Memory B cell (primary cell): ENCODE data around the gene EXOSC3.
A peak's percentile ranks its signal among the peaks of the same experiment; 100 is the strongest.
"Not testable (repeated sequence)": the region's sequence is repeated elsewhere in the genome, so short reads cannot be mapped to it uniquely, and the experiment has no call there.

ENCODE experiments used
- ATAC-seq: fragments of 150-1000 bp; cut with Tn5 transposase; 2 replicates; pipeline ENCODE4 v1.10.0; 2021; ENCODE audit warnings: low read depth, mild to moderate bottlenecking, moderate library complexity
- DNase-seq, 2 donors: peaks; one replicate each; pipeline ENCODE4 v3.0.0; 2022; ENCODE audit warnings: low spot score in 2 of 2
- H3K27ac Mint-ChIP-seq: one replicate; pipeline ENCODE4 v1.8.0; 2022; ENCODE audit warnings: mild to moderate bottlenecking, moderate library complexity, mixed read lengths
- H3K27me3 Mint-ChIP-seq: one replicate; pipeline ENCODE4 v1.8.0; 2022; ENCODE audit warnings: mixed read lengths
- H3K36me3 Mint-ChIP-seq: one replicate; pipeline ENCODE4 v1.8.0; 2022; ENCODE audit warnings: mild to moderate bottlenecking, mixed read lengths
- H3K4me1 Mint-ChIP-seq: one replicate; pipeline ENCODE4 v1.8.0; 2022; ENCODE audit warnings: mixed read lengths
- H3K4me3 Mint-ChIP-seq: one replicate; pipeline ENCODE4 v1.8.0; 2022; ENCODE audit warnings: mild to moderate bottlenecking, moderate library complexity, mixed read lengths
- H3K9me3 Mint-ChIP-seq: one replicate; pipeline ENCODE4 v1.8.0; 2022; ENCODE audit warnings: mixed read lengths

Gene EXOSC3

DNA sequence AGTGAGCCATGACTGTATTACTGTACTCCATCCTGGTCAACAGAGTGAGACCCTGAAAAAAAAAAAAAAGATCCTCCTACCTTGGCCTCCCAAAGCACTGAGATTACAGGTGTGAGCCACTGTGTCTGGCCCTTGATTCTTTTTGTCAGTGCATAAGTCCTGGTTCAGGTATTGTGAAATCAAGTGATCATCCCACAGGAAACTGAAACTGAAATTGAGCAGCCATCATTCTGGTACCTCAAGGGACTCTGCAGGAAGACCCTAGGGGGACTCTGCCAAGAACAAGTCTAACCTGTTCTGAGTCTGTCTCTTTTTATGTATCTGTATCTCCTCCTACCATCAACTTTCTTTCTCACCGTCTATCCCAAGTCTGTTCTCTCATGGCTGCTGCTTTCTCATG lies 13.8 kb upstream of the EXOSC3 start:
- Mint-ChIP-seq H3K36me3 (peaks cover 3% of the 10 kb centered on the region), H3K27me3 (no peaks in the 10 kb centered on the region), H3K4me3 (no peak overlapping the region), H3K9me3 (no peaks in the 10 kb centered on the region), H3K4me1 (peaks cover 18% of the 10 kb centered on the region), H3K27ac (no peak overlapping the region)
- DNase-seq: no peak
- no peak for ATAC-seq

DNA sequence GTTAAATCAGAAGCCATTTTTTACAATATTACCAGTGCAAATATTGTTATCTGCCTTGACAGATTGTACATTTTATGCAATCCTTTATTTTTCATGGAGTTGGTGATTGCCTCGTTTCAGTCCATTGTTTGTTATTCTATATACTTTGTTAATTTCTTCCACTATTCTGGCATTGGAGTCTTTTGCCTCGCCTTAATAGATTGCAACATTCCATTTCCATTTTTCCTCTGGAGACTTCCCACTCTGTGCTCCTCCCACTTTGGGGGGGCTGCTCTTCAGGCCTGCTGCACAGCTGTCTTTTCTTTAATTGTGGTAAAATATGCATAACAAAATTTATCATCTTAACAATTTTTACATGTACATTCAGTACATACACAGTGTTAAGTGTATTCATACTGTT lies 11.4 kb upstream of the EXOSC3 start:
- DNase-seq (no peak), ATAC-seq (no peak)
- no peaks in the 10 kb centered on the region for H3K27me3 Mint-ChIP-seq
- peaks cover under 1% of the 10 kb centered on the region for H3K9me3 Mint-ChIP-seq
- H3K4me3 Mint-ChIP-seq: no peak overlapping the region
- H3K27ac Mint-ChIP-seq: no peak overlapping the region
- peaks cover 6% of the 10 kb centered on the region for H3K4me1 Mint-ChIP-seq
- peaks cover 4% of the 10 kb centered on the region for H3K36me3 Mint-ChIP-seq

DNA sequence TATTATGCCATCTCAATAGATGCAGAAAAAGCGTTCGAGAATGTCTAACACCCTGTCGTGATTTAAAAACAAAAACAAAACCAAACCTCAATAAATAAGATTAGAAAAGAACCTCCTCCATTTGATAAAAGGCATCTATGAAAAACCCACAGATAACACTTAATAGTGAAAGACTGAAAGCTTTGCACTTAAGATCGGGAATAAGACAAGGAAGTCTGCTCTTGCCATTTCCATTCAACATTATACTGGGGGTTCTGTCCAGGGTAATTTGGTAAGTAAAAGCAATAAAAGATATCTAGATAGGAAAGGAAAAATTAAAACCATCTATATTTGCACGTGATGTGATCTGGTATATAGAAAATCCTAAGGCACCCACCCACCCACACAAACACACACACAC lies 7.3 kb upstream of the EXOSC3 start:
- Mint-ChIP-seq H3K27ac (no peak overlapping the region), H3K4me3 (no peak overlapping the region), H3K36me3 (peaks cover 6% of the 10 kb centered on the region), H3K27me3 (no peaks in the 10 kb centered on the region), H3K4me1 (no peaks in the 10 kb centered on the region), H3K9me3 (peaks cover 3% of the 10 kb centered on the region)
- ATAC-seq (no peak), DNase-seq (no peak)

DNA sequence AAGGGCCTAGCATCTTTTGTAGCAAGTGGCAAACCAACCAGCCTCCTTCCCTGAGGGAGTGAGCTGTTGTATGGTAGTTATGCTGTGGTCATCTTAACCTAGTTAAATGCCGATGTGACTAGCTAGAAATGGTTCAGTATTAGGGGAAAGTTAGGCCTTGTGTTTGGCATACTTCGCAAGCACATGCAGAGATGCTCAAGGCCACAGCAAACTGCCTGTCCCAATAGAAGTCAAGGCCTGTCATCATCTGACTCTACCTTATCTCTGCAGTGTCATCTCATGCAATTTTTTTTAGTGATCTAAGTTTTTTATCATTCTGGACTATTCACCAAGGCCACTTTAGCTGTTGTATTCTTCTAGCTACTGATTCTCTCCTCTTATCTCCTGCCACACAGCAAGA lies 5.2 kb upstream of the EXOSC3 start:
- ATAC-seq (no peak), DNase-seq (no peak)
- Mint-ChIP-seq H3K4me1 (no peaks in the 10 kb centered on the region), H3K36me3 (peaks cover 4% of the 10 kb centered on the region), H3K27me3 (no peaks in the 10 kb centered on the region), H3K9me3 (peaks cover 3% of the 10 kb centered on the region), H3K4me3 (no peak overlapping the region), H3K27ac (no peak overlapping the region)

DNA sequence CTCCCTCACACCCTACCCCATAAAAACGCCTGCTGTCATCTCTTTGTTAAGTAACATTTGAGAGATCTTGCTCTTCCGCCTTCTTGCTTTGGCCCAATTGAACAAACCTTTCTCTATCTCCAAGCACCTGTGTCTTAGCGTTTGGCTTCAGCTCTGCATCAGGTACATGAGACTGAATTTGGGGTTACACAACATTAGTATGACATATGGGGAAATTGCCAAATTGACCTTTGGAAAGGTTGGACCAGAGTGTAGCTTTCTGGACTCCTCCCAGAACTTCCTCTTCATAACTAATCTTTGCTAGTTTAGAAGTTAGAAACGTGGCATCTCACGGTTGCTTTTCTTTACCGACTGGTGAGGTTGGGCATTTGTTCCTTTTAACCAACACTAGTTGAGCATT lies 3.5 kb upstream of the EXOSC3 start:
- H3K4me3 Mint-ChIP-seq: no peak overlapping the region
- peaks cover 3% of the 10 kb centered on the region for H3K9me3 Mint-ChIP-seq
- ATAC-seq (no peak), DNase-seq (no peak)
- H3K4me1 Mint-ChIP-seq: peaks cover 4% of the 10 kb centered on the region
- H3K27ac Mint-ChIP-seq: no peak overlapping the region
- peaks cover 4% of the 10 kb centered on the region for H3K36me3 Mint-ChIP-seq
- H3K27me3 Mint-ChIP-seq: no peaks in the 10 kb centered on the region

DNA sequence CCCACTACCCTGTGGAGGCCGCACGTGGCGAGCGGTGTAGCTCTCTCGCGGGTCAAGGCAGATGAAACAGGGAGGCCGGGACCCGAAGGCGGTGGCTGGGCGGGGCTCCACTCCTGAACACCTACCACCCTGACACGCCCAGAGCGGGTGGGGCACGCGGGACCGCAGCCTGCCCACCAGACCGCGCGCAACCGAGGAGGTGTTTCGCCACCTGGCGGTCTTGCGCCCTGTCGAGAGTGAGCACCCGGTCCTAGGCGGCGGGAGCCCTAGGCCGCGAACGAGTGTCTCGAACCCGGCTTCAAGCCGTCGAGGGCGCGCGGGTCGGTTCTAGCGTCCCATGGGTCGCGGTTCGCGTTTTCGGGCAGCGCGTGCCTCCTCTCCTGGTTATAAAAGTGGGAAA lies 2.2 kb upstream of the EXOSC3 start:
- Mint-ChIP-seq H3K9me3 (peaks cover 3% of the 10 kb centered on the region), H3K4me1 (peaks cover 15% of the 10 kb centered on the region), H3K27ac (no peak overlapping the region), H3K4me3 (no peak overlapping the region), H3K36me3 (peaks cover 13% of the 10 kb centered on the region), H3K27me3 (no peaks in the 10 kb centered on the region)
- no peak for DNase-seq
- no peak for ATAC-seq

DNA sequence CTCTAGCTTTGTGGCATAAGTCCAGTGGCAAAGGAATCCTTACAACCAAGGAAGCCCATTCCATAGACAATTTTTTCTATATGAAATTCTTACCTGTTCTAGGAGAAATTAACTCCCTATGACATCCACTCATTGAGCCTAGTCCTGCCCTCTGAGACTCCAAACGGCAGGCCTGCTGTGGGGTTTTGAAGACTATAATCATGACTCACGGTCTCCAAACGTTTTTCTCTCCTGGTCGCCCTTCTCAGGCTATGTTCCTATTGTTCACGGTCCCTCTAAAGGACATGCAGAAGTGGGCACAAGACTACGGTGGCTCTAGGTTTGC lies 611 bp downstream of the EXOSC3 start:
- H3K27me3 Mint-ChIP-seq: no peaks in the 10 kb centered on the region
- peaks cover 14% of the 10 kb centered on the region for H3K36me3 Mint-ChIP-seq
- H3K27ac Mint-ChIP-seq: peak overlapping the region; percentile 94
- ATAC-seq: no peak
- peaks cover 17% of the 10 kb centered on the region for H3K4me1 Mint-ChIP-seq
- no peaks in the 10 kb centered on the region for H3K9me3 Mint-ChIP-seq
- H3K4me3 Mint-ChIP-seq: peak overlapping the region; percentile 97
- DNase-seq: no peak

DNA sequence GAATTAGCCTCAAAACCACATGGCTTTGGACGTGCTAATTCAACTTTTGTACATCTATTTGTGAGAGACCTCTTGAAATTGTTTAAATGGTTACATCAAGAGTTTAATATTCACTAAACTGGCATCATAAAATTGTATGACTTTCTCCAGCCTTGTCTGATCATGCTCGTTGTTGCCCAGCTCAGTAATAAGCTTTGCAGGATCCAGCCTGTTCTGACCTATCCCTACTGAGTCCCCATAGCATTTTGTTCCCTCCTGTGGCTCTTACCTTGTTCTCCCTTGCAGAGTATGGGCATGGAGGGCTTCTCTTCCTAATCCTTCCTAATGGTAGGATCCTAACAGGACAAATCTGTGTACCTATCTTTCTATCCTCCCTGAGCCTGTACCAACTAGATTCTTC lies 6.3 kb downstream of the EXOSC3 start:
- H3K9me3 Mint-ChIP-seq: no peaks in the 10 kb centered on the region
- H3K4me3 Mint-ChIP-seq: no peak overlapping the region
- peaks cover 19% of the 10 kb centered on the region for H3K4me1 Mint-ChIP-seq
- ATAC-seq: no peak
- DNase-seq: no peak
- peaks cover 24% of the 10 kb centered on the region for H3K36me3 Mint-ChIP-seq
- H3K27ac Mint-ChIP-seq: peak overlapping the region; percentile 16
- no peaks in the 10 kb centered on the region for H3K27me3 Mint-ChIP-seq

DNA sequence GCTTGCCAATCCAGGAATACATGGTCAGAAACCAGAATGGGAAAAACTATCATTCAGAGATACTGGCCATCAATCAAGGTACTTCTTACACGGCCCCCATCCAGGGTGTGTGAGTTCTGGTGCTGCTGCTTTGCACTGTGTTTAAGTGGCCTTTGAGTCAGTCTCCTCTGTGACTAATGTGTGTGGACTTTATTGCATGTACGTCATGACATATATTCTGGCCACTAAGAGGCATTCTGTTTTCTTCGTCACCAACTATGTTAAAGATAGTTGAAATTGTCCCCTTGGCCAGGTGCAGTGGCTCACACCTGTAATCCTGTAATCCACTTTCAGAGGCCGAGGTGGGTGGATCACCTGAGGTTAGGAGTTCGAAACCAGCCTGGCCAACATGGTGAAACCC lies 8.5 kb downstream of the EXOSC3 start:
- Mint-ChIP-seq H3K27ac (no peak overlapping the region), H3K36me3 (peaks cover 13% of the 10 kb centered on the region), H3K9me3 (no peaks in the 10 kb centered on the region), H3K4me3 (no peak overlapping the region), H3K4me1 (peaks cover 6% of the 10 kb centered on the region), H3K27me3 (no peaks in the 10 kb centered on the region)
- DNase-seq: no peak
- ATAC-seq: no peak

DNA sequence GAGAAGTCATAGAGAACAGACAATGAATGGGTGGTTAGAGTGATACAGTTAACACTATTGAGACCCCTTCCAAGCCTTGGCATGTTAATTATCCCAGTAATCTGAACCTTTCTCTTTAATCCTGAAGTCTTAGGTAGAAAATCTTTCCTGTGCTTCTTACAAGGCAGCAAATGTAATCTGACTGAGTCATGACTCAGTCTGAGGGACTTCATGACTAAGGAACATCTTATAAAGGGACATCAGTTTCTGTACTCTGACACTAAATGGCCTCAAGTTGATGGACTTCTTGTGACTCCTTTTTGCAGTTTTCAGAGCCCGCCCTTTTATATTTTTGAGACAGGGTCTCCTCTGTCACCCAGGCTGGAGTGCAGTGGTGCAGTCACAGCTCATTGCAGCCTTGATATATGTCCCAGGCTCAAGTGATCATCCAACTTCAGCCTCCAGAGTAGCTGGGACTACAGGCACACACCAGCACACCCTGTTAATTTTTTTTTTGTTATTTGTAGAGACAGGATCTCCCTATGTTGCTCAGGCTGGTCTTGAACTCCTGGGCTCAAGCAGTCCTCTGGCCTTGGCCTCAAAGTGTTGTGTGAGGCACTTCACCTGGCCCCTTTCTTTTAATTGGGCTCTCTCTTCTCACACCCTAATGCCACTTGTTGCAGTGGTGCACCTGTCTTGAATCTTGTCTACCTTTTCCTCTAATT lies 9.5 kb downstream of the EXOSC3 start:
- Mint-ChIP-seq H3K9me3 (no peaks in the 10 kb centered on the region), H3K4me3 (no peak overlapping the region), H3K36me3 (peaks cover 15% of the 10 kb centered on the region), H3K27me3 (no peaks in the 10 kb centered on the region), H3K4me1 (peaks cover 6% of the 10 kb centered on the region), H3K27ac (no peak overlapping the region)
- no peak for DNase-seq
- ATAC-seq: no peak

DNA sequence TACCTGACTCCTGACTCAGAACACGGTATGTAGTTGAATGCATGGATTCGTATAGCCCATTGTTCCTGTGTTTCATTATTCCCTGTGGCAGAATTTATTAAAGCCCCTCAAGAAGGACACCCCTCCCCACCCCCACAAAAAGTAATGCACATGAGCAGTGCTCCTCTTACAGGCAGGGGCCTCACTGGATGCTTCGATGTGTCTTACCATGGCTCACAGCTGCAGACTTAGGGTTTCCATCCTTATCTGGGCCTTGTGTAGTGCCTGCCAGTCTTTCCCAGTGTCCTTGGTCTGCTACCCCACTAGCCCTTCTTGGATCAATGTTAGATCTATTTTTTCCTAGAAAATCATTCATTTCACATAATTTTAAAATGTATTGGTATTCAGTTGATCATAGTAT lies 14.9 kb downstream of the EXOSC3 start:
- Mint-ChIP-seq H3K36me3 (peaks cover 12% of the 10 kb centered on the region), H3K27me3 (no peaks in the 10 kb centered on the region)
- no peak for DNase-seq

DNA sequence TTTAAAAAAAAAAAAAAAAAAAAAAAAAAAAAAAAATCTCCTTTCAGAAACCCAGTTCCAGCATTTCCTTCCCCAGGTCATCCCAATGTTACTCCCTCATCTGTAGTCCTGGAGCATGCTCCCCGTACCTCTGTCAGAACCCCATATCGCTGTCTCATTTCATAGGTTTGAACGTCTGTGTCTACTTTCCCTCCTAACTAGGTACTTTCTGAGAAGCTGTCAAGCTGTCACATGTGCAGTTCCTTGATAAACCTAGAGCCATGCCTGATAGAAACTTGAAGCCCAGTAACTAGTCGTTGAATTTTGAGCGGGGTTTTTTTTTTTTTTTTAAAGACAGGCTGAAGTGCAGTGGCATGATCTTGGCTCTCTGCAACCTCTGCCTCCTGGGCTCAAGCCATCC lies 15.6 kb downstream of the EXOSC3 start:
- ATAC-seq (no peak), DNase-seq (no peak)
- no peak overlapping the region for H3K27ac Mint-ChIP-seq
- no peaks in the 10 kb centered on the region for H3K27me3 Mint-ChIP-seq
- no peaks in the 10 kb centered on the region for H3K4me1 Mint-ChIP-seq
- peaks cover 15% of the 10 kb centered on the region for H3K36me3 Mint-ChIP-seq
- no peaks in the 10 kb centered on the region for H3K9me3 Mint-ChIP-seq
- H3K4me3 Mint-ChIP-seq: no peak overlapping the region

More for the DNA sequence above, 14.9 kb downstream of the EXOSC3 start:
- no peaks in the 10 kb centered on the region for H3K4me1 Mint-ChIP-seq
- no peak overlapping the region for H3K27ac Mint-ChIP-seq
- no peak overlapping the region for H3K4me3 Mint-ChIP-seq
- no peak for ATAC-seq
- H3K9me3 Mint-ChIP-seq: no peaks in the 10 kb centered on the region

DNA sequence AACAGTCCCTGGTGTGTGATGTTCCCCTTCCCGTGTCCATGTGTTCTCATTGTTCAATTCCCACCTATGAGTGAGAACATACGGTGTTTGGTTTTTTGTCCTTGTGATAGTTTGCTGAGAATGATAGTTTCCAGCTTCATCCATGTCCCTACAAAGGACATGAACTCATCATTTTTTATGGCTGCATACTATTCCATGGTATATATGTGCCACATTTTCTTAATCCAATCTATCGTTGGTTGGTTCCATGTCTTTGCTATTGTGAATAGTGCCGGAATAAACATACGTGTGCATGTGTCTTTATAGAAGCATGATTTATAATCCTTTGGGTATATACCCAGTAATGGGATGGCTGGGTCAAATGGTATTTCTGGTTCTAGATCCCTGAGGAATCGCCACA lies 19.6 kb downstream of the EXOSC3 start:
- not testable (repeated sequence) for H3K27ac Mint-ChIP-seq, H3K4me1 Mint-ChIP-seq, DNase-seq, ATAC-seq, H3K27me3 Mint-ChIP-seq, H3K9me3 Mint-ChIP-seq, H3K4me3 Mint-ChIP-seq
- H3K36me3 Mint-ChIP-seq: peaks cover 21% of the 10 kb centered on the region

DNA sequence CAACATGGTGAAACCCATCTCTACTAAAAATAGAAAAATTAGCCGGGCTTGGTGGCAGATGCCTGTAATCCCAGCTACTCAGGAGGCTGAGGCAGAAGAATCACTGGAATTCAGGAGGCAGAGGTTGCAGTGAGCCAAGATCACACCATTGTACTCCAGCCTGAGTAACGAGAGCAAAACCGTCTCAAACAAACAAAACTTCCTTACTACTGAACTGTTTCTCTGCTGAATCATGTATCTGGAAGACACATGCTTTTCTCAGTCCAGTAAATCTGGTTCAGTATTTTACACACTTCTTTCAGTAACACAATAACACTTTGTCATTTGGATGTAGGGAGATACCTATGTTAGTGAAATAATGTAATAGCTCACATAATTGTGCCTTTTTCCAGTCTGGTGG lies 23.4 kb downstream of the EXOSC3 start:
- Mint-ChIP-seq H3K36me3 (peaks cover 17% of the 10 kb centered on the region), H3K4me1 (no peaks in the 10 kb centered on the region), H3K27ac (no peak overlapping the region), H3K27me3 (no peaks in the 10 kb centered on the region), H3K9me3 (no peaks in the 10 kb centered on the region), H3K4me3 (no peak overlapping the region)
- ATAC-seq: no peak
- DNase-seq: no peak

DNA sequence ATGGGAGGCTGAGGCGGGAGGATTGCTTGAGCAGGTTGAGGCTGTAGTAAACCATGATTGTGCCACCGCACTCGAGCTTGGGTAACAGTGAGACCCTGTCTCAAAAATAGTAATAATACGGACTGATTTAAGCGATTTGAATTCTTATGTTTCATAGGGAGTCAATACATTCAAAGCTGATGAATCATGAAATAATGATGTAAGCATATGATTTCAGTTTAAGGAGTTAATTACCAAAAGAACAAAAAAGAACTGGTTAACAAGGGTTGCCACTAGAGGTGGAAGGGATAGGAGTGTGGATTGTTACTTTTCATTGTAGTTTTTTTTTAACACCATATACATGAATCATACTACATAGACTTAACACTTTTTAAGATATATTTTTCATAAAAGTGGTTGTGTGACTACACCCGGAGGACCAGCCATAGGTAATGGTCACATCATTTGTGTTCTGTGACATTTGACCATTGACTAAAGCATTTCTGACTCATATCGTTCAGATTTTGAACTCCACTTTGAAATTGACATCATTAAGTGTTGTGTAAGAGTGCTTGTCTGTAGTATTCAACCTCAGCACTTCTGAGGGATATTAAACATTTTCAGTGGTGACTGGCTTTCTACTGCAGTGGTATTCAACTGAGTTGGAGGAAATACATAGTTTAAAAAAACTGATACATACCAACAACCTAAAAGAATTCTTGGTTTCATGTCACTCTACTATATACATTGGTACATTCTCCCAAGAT lies 24.3 kb downstream of the EXOSC3 start:
- DNase-seq: no peak

More for the DNA sequence above, 24.3 kb downstream of the EXOSC3 start:
- no peak overlapping the region for H3K27ac Mint-ChIP-seq
- peaks cover 17% of the 10 kb centered on the region for H3K36me3 Mint-ChIP-seq
- ATAC-seq: no peak
- no peaks in the 10 kb centered on the region for H3K4me1 Mint-ChIP-seq
- no peaks in the 10 kb centered on the region for H3K9me3 Mint-ChIP-seq
- H3K4me3 Mint-ChIP-seq: no peak overlapping the region
- no peaks in the 10 kb centered on the region for H3K27me3 Mint-ChIP-seq
